Neural cell (in vitro differentiated cells): ENCODE data around the gene ALOXE3.
A peak's percentile ranks its signal among the peaks of the same experiment; 100 is the strongest.

Experiments
- MXI1 ChIP-seq: fragments of 450-650 bp; conservative IDR thresholded peaks from 2 replicates; pipeline ENCODE4 v1.6.1; 2014; ENCODE audit warnings: antibody characterized with exemption, mild to moderate bottlenecking; ENCODE audit not compliant: poor library complexity, severe bottlenecking
- TAF1 ChIP-seq: IDR thresholded peaks from 2 replicates; pipeline ENCODE4 v1.6.1; 2012; ENCODE audit warnings: low read depth

DNA sequence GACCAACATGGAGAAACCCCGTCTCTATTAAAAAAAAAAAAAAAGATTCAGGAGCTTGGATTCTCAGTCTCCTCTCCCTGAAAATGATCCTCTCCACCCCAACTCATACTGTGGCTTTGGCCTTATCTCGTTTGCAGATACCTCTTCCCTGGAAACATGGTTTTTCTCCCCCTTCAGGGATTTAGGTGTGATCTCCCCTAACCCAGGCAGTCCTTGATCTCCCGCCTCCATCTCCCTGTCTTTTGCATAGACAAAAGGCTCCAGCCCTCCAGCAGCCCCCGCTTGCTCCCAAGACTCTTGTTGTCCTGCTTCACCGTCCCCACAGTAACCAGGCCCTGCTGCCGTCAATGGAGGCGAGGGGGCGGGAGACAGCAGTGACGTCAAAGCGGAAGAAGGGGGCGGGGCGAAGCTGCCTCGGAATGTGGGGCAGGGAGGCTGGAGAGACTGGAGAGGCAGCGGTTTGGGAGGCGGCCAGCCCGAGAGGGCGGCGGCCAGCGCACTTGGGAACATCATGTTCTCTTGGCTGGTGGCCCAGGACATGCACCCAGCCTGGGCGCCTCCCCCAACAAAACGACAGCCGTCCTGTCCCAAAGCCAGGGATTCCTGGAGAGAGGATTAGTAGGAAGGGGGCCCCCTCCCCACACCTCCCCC lies 35.8 kb upstream of the ALOXE3 start:
- TF ChIP-seq TAF1 = peak; percentile 31
- TF ChIP-seq MXI1 = no peak
